Stimulated activated effector memory CD8-positive, alpha-beta T cell treated with anti-CD3 and anti-CD28 coated beads, Interleukin-12 subunit alpha, Interleukin-12 subunit beta, amount 100 ng/mL, for 72 hours (primary cell): ENCODE results near the gene POU5F1.

Experiments used
- ATAC-seq: fragments of 150-1000 bp; cut with Tn5 transposase; 2 replicates; pipeline ENCODE4 v1.10.0; 2021
- DNase-seq, 2 donors: peaks; one replicate each; pipeline ENCODE4 v3.0.0; 2021 to 2022; ENCODE audit warnings: low spot score in 2 of 2
- H3K27ac Mint-ChIP-seq: one replicate; pipeline ENCODE4 v1.8.0; 2022; ENCODE audit warnings: mild to moderate bottlenecking, mixed read lengths
- H3K36me3 Mint-ChIP-seq: one replicate; pipeline ENCODE4 v1.8.0; 2022; ENCODE audit warnings: mild to moderate bottlenecking, mixed read lengths
- H3K4me1 Mint-ChIP-seq: one replicate; pipeline ENCODE4 v1.8.0; 2022; ENCODE audit warnings: mixed read lengths
- H3K4me3 Mint-ChIP-seq: one replicate; pipeline ENCODE4 v1.8.0; 2022; ENCODE audit warnings: mild to moderate bottlenecking, mixed read lengths
- H3K9me3 Mint-ChIP-seq: one replicate; pipeline ENCODE4 v1.8.0; 2022; ENCODE audit warnings: mixed read lengths

Gene POU5F1

DNA sequence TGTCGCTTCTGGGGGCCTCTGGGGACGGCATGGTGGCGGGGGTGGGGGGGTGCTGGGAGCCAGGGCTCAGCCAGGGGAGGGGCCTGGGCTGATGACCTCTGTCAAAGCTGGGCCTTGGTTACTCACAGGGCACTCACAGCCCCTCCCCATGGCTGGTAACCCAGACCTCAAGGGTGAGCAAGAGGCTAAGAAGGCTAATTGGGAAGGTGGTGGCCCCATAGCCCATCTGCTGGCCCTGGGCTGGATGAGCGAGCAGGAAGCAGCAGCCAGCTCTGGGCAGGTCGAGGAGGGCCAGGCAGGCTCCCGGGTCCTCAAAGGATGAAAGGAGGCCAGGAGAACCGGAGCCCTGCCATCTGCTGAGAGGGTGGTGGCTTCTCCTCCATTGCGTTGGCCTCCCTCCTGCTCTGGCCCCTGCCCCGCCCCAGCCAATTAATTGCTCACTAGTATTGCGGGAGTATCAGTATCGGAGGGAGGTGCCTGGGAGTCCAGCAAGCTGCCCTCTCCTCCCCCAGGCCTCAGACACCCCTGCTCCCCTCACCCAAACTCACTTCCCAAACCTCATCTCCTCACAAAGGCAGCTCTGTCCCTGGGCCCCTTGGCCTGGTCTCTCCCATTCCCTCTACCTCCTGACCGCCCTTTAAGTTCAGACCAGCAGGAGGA, 49.2 kb downstream of the POU5F1 start:
- peaks cover 7% of the 10 kb centered on the region for H3K4me1 Mint-ChIP-seq
- DNase-seq (no peak), ATAC-seq (no peak)
- no peaks in the 10 kb centered on the region for H3K36me3 Mint-ChIP-seq
- no peak overlapping the region for H3K4me3 Mint-ChIP-seq
- no peaks in the 10 kb centered on the region for H3K9me3 Mint-ChIP-seq
- H3K27ac Mint-ChIP-seq: no peak overlapping the region

DNA sequence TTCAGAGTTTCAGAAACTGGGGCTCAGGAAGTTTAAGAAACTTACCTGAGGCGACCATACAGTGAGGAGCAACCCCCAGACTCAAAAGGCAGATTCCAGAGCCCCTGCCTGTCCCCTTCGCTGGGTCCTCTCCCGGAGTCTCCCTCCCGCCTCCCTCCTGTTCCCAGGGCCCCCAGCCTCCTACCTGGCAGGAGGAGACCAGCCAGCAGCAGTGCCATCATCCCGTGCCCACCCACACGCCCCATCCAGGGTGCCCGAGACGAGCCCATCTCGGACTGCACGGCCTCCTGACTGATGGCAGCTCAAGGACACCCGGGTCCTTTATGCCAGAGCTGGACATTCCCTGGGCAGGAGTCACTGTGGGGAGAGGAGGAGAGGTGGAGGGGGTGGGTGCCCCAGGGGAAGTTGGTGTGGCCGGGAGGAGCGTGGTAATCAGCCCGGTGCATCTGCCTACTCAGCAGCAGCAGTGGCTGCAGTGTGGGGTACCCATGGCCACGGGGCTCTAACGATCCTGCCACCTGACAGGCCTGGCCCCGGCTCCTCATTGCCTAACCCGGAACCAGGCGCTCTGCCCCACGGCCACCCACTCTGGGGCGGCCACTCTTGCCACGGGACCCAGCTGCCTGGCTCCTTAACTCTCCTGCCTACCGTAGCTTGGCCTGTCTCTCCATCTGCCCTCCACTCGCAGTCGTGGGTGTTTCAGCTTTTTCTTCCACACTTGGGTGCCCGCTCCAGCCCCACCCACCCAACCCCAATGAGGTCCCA, 50.1 kb downstream of the POU5F1 start, which contains the start of gene CDSN:
TSS of gene CDSN (minus strand) at position 296 of the 765 bp plus-strand sequence. CDS start at position 269, 27 bp downstream.
- Mint-ChIP-seq H3K27ac (no peak within 1 kb of the TSS), H3K9me3 (no peaks in the 10 kb centered on the region), H3K4me3 (no peak within 1 kb of the TSS), H3K4me1 (peaks cover 7% of the 10 kb centered on the region), H3K36me3 (no peaks in the 10 kb centered on the region)
- ATAC-seq (no peak), DNase-seq (no peak)

DNA sequence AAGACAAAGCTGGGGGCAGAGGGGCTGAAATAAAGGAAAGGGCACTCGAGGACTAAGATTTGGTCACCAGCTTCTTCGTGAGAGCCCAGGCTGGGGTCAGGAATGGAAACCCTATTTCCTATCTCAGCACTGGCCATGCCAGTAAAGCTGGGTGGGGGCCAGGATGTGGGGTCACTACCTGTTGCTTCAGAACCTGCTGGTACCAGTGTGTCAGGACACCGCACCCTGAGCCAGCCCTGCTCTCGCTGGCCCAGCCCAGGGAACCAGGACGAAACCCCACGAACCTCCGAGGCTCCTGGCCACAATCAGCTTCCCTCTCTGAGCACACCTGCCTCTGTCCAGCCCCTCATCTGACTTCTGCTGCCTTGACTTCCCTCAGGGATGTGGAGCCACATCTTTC, 52.3 kb downstream of the POU5F1 start:
- no peak overlapping the region for H3K4me3 Mint-ChIP-seq
- no peaks in the 10 kb centered on the region for H3K9me3 Mint-ChIP-seq
- no peak for ATAC-seq
- H3K4me1 Mint-ChIP-seq: peaks cover 2% of the 10 kb centered on the region
- H3K36me3 Mint-ChIP-seq: no peaks in the 10 kb centered on the region
- no peak for DNase-seq
- H3K27ac Mint-ChIP-seq: no peak overlapping the region

DNA sequence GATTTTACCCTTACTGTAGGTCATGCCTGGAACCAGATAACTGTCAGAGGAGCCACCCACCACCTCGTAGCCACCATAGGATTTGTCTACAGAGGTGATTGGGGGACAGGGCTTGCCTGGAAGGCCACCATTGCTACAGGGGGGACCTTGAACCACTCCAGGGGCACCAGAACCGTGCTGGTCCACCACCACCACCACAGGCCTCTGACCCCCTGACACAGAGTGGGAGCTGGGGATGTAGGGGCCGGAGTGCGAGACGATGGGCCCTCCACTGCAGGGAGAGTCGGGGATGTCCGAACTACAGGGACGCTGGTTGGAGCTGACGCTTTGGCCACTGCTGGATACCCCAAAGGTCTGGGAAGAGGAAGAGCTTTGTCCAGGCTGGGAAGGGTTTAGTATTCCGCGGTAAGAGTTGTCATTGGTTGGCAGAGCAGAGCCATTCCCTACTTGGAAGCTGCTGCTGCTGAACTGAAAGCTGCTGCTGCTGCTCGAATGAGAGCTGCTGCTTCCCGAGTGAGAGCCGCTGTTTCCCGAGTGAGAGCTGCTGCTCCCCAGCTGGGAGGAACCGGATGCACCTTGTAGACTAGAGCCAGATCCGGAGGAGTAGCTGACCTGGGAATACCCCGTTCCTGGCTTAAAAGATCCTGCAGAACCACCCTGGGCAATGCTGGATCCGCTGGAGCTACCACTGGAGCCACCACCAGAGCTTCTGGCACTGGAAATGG, 53.7 kb downstream of the POU5F1 start:
- no peaks in the 10 kb centered on the region for H3K9me3 Mint-ChIP-seq
- H3K4me1 Mint-ChIP-seq: no peaks in the 10 kb centered on the region
- H3K4me3 Mint-ChIP-seq: no peak overlapping the region
- peak overlapping the region; percentile 78 for H3K27ac Mint-ChIP-seq
- no peak for DNase-seq
- no peaks in the 10 kb centered on the region for H3K36me3 Mint-ChIP-seq
- ATAC-seq: no peak

DNA sequence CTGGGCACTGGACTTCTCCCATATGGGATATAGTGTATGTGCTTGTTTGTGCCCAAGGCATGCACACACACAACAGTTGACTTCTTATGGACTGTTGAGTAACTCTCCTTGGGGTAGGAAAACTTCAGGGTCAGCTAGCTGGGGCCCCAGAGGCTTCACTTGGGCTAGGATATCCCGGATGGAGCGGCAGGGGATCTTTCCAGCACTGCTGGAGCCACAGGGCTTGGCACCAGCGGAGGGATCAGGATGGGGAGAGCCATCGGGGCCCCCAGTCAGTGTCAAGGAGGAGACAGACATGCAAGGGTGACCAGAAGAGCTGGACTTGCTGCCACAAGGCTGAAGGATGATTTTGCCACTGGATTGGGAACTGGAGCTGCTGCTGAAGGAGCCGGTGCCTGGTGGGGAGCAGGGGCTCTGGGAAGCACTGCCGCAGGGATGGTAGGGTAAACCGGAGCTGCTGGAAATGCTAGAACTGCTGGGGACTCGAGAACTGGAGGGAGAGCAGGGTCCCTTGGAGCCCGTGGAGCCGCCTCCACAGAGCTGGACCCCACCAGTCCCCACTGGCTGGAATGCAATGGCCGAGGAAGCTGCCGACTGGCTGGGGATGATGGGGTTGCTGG, 54.4 kb downstream of the POU5F1 start:
- no peaks in the 10 kb centered on the region for H3K36me3 Mint-ChIP-seq
- peak overlapping the region; percentile 78 for H3K27ac Mint-ChIP-seq
- H3K4me3 Mint-ChIP-seq: no peak overlapping the region
- no peaks in the 10 kb centered on the region for H3K9me3 Mint-ChIP-seq
- DNase-seq: no peak
- H3K4me1 Mint-ChIP-seq: no peaks in the 10 kb centered on the region
- no peak for ATAC-seq

DNA sequence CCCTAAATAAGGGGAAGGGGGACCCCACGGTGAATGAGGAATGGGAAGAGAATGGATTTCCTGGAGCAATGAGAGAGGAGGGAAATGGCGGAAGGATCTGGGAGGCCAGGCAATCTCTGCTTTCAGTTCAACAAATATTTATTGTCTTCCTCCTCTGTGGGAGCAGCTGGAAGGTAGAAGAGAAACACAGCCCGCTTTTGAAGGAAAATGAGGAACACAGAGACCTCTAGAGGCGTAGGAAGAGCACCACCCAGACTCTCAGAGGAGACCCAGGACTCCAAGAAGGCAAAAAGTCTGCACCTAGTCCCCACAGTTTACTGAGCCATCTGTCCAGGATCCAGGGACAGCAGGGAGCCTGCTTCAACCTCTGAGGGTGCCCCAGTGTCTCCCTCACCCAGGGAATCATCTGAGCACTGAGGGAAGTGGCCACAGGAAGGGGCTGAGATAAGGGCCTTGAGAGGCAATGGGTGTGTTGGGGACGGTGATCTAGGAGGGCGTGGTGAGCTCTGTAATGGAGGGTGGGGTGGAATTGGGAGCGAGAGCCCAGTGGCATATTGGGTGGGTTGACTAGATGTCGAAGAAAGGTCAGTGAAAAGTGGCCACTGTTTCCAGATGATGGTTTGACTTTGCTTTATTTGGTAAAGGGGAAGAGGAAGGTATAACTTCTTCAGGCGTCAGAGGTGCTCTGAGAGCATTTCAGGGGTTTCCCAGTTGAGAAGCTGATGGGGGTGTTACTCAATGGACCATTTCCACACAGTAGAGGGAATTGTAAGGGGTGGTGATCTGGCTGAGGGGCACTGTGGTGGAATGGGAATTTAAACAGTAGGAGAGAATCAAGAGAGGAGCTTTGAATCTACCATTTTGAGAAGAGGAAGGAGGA, 55.3 kb downstream of the POU5F1 start:
- no peak overlapping the region for H3K4me3 Mint-ChIP-seq
- no peak for ATAC-seq
- H3K9me3 Mint-ChIP-seq: no peaks in the 10 kb centered on the region
- H3K36me3 Mint-ChIP-seq: no peaks in the 10 kb centered on the region
- H3K4me1 Mint-ChIP-seq: no peaks in the 10 kb centered on the region
- DNase-seq: no peak
- peak overlapping the region; percentile 26 for H3K27ac Mint-ChIP-seq

DNA sequence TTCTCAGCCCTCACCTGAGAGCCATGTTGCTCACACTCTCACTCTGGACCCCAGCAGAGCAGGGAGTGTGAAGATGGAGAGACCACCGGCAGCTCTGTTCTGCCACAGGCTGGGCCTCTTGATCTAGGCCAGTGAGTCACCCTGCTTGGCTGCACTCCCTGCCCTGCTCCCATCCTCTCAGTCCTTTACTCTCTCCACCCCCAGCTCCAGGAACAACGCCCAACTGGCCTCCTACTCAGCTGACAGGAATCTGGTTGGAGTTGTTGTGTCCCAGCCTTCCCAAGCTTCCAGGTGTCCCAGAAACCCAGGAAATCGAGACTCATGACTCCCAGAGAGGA, 56.0 kb downstream of the POU5F1 start, which contains the start of gene PSORS1C1:
TSS of gene PSORS1C1 (plus strand) at position 260 of the 338 bp plus-strand sequence. CDS start 14,833 bp downstream, outside the sequence.
- DNase-seq: no peak
- ATAC-seq: no peak
- no peak within 1 kb of the TSS for H3K4me3 Mint-ChIP-seq
- H3K9me3 Mint-ChIP-seq: no peaks in the 10 kb centered on the region
- no peaks in the 10 kb centered on the region for H3K36me3 Mint-ChIP-seq
- H3K27ac Mint-ChIP-seq: peak within 1 kb of the TSS; percentile 26
- no peaks in the 10 kb centered on the region for H3K4me1 Mint-ChIP-seq
